ENCODE measurements around the gene INAFM2.

Gene INAFM2

GRCh38 chr15:40323239-40323952, at the start of gene INAFM2:
Gene INAFM2, plus strand, starts transcription at chr15:40323692. Its CDS starts 364 bp downstream, at chr15:40324056.
- peak; percentile 76 for DNase-seq (ENCODE audit: low read depth)

GRCh38 chr15:40274350-40275274, 48.9 kb upstream of the INAFM2 start:
- DNase-seq (ENCODE audit: low read depth): peak; percentile 52

GRCh38 chr15:40275523-40275922, 48.0 kb upstream of the INAFM2 start:
- no peak for DNase-seq (ENCODE audit: low read depth)

GRCh38 chr15:40275954-40276353, 47.5 kb upstream of the INAFM2 start:
- DNase-seq (ENCODE audit: low read depth): no peak

- no peak for DNase-seq (ENCODE audit: low read depth)
Measured at GRCh38 chr15:40276927-40277326, 46.6 kb upstream of the INAFM2 start.

GRCh38 chr15:40277471-40277870, 46.0 kb upstream of the INAFM2 start:
- DNase-seq (ENCODE audit: low read depth): no peak

GRCh38 chr15:40278026-40278425, 45.5 kb upstream of the INAFM2 start:
- DNase-seq (ENCODE audit: low read depth): no peak

- DNase-seq (ENCODE audit: low read depth): no peak
Measured at GRCh38 chr15:40279437-40280141, 43.9 kb upstream of the INAFM2 start.

GRCh38 chr15:40280260-40281056, 43.0 kb upstream of the INAFM2 start:
- DNase-seq (ENCODE audit: low read depth): no peak

- DNase-seq (ENCODE audit: low read depth): no peak
Measured at GRCh38 chr15:40281057-40281800, 42.3 kb upstream of the INAFM2 start.

GRCh38 chr15:40281801-40282146, 41.7 kb upstream of the INAFM2 start:
- DNase-seq (ENCODE audit: low read depth): no peak

GRCh38 chr15:40282147-40282868, 41.2 kb upstream of the INAFM2 start:
- DNase-seq (ENCODE audit: low read depth): no peak

- no peak for DNase-seq (ENCODE audit: low read depth)
Measured at GRCh38 chr15:40282869-40283614, 40.5 kb upstream of the INAFM2 start, which contains the start of gene ANKRD63. Gene ANKRD63, minus strand, starts transcription at chr15:40283064. Its CDS starts 478 bp downstream, at chr15:40282586.

GRCh38 chr15:40283615-40284300, 39.7 kb upstream of the INAFM2 start:
- no peak for DNase-seq (ENCODE audit: low read depth)

- DNase-seq (ENCODE audit: low read depth): no peak
Measured at GRCh38 chr15:40285151-40285550, 38.3 kb upstream of the INAFM2 start.

- DNase-seq (ENCODE audit: low read depth): no peak
Measured at GRCh38 chr15:40285554-40286011, 37.9 kb upstream of the INAFM2 start.

- DNase-seq (ENCODE audit: low read depth): no peak
Measured at GRCh38 chr15:40286061-40286532, 37.4 kb upstream of the INAFM2 start.

GRCh38 chr15:40286794-40287193, 36.7 kb upstream of the INAFM2 start:
- DNase-seq (ENCODE audit: low read depth): no peak

GRCh38 chr15:40287505-40287904, 36.0 kb upstream of the INAFM2 start:
- DNase-seq (ENCODE audit: low read depth): no peak
